ENCODE results near the gene TEKTIP1.

Gene TEKTIP1

GRCh38 chr19:3586707-3587346 lies 47.9 kb downstream of the TEKTIP1 start:
- no peak for DNase-seq

- no peak for DNase-seq
Measured at GRCh38 chr19:3589439-3589838, 50.5 kb downstream of the TEKTIP1 start.

- DNase-seq = no peak
Measured at GRCh38 chr19:3589949-3590348, 51.0 kb downstream of the TEKTIP1 start.

GRCh38 chr19:3590991-3591659 lies 52.2 kb downstream of the TEKTIP1 start:
- no peak for DNase-seq

- no peak for DNase-seq
Measured at GRCh38 chr19:3591876-3592613, 53.1 kb downstream of the TEKTIP1 start.

- DNase-seq = no peak
Measured at GRCh38 chr19:3593156-3593555, 54.2 kb downstream of the TEKTIP1 start.
